C4-2B (cell line): ENCODE results near the gene RTP5.

Experiments used
- ZFX ChIP-seq: fragments of 450-650 bp; IDR thresholded peaks from 2 replicates; pipeline ENCODE4 v1.6.1; 2017
- TF ChIP-seq, protein P1 (sequence below): fragments of 450-650 bp; conservative IDR thresholded peaks from 2 replicates; pipeline ENCODE4 v1.5.1; 2017; ENCODE audit warnings: mild to moderate bottlenecking

GRCh38 chr2:241894681-241895426 is 25.3 kb downstream of the RTP5 start:
- TF ChIP-seq, protein P1, sequence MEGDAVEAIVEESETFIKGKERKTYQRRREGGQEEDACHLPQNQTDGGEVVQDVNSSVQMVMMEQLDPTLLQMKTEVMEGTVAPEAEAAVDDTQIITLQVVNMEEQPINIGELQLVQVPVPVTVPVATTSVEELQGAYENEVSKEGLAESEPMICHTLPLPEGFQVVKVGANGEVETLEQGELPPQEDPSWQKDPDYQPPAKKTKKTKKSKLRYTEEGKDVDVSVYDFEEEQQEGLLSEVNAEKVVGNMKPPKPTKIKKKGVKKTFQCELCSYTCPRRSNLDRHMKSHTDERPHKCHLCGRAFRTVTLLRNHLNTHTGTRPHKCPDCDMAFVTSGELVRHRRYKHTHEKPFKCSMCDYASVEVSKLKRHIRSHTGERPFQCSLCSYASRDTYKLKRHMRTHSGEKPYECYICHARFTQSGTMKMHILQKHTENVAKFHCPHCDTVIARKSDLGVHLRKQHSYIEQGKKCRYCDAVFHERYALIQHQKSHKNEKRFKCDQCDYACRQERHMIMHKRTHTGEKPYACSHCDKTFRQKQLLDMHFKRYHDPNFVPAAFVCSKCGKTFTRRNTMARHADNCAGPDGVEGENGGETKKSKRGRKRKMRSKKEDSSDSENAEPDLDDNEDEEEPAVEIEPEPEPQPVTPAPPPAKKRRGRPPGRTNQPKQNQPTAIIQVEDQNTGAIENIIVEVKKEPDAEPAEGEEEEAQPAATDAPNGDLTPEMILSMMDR: no peak
- TF ChIP-seq ZFX: no peak
